ENCODE data around the gene MTMR12. TPM values are rescaled to one million over a fixed set of nuclear protein-coding genes. Genes with fewer than 3 reads are reported as not detected.

Gene MTMR12
- total and polyA plus RNA-seq, 2 donors (not counting 3 experiments of a cell fraction or from before 2014, with no cell fraction given), result 18.2 to 38.6 TPM

DNA sequence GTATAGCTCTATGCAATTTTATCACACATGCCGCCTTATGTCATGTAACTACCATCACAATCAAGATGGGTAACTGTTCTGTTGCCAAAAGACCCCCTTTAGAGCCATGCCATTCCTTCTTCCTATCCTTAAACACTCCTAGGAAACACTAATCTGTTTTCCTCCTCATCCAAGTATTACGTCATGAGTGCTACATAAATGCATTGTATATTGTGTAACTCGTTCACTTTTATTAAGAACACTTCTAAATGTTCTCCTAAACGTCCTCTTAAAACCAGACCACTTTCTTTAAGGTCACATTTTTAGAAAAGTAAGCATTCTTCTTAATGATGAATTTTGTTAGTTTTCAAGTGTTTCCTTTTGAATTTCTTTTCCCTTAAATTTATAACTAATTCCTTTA lies 49.8 kb upstream of the MTMR12 start:
- no peaks in the 10 kb centered on the region for H3K4me1 ChIP-seq (ENCODE audit: control insufficient read depth, extremely low read depth, insufficient read depth, low read length)
- H4K20me1 ChIP-seq (replicated peaks; ENCODE audit: control insufficient read depth, extremely low read depth, insufficient read depth, low read length), result no peaks in the 10 kb centered on the region
- TF ChIP-seq EZH2 (IDR thresholded peaks at IDR 0.05; ENCODE audit: borderline replicate concordance, low read depth, low read length, severe bottlenecking), result no peak
- TF ChIP-seq GATA2 (IDR thresholded peaks at IDR 0.05; ENCODE audit: insufficient read depth, insufficient read length, low read depth, low read length), result no peak
- TF ChIP-seq JUN (IDR thresholded peaks at IDR 0.05; ENCODE audit: borderline replicate concordance, insufficient read depth, insufficient read length, low read depth), result no peak
- no peaks in the 10 kb centered on the region for H3K9me1 ChIP-seq (replicated peaks; ENCODE audit: control insufficient read depth, extremely low read depth, insufficient read depth, low read length)
- H3K27ac ChIP-seq (ENCODE audit: insufficient read depth, low read depth, low read length), result no peak overlapping the region
- H3K27me3 ChIP-seq (ENCODE audit: control insufficient read depth in 2 of 2, insufficient read depth in 2 of 2, low read length in 2 of 2), result no peaks in the 10 kb centered on the region
- no peak overlapping the region for H2AFZ ChIP-seq (ENCODE audit: low read depth, low read length)
- H3K9me3 ChIP-seq (replicated peaks; ENCODE audit: control insufficient read depth, insufficient read depth, low read length), result no peaks in the 10 kb centered on the region
- dilution Hi-C loops (cut with MboI; ENCODE audit: extremely low pct_ligation_motif_present, low sequenced_read_pairs), result no loop called here
- no peak overlapping the region for H3K9ac ChIP-seq (replicated peaks; ENCODE audit: extremely low read depth, insufficient read depth, low read length)
- BruUV-seq (replicated peaks), result no TSS peak
- H3K4me3 ChIP-seq (replicated peaks in 1 of 3; ENCODE audit: insufficient read depth in 1 of 3, low read depth in 1 of 3, low read length in 3 of 3), result no peak overlapping the region
- ChIA-PET CTCF (no interaction called here), POLR2A (no interaction called here)
- no peaks in the 10 kb centered on the region for H3K79me2 ChIP-seq (ENCODE audit: control insufficient read depth, insufficient read depth, low read length)
- H3K4me2 ChIP-seq (ENCODE audit: insufficient read depth, low read length), result no peak overlapping the region
- intact Hi-C loops (cut with micrococcal nuclease), result no loop called here
- peaks cover 4 to 29% of the 10 kb centered on the region in 2 experiments for H3K36me3 ChIP-seq (ENCODE audit: control insufficient read depth in 2 of 2, extremely low read depth in 1 of 2, insufficient read depth in 2 of 2, low read length in 2 of 2)
- DNase-seq (ENCODE audit: low read depth, low spot score), result no peak
- FAIRE-seq, result no peak

DNA sequence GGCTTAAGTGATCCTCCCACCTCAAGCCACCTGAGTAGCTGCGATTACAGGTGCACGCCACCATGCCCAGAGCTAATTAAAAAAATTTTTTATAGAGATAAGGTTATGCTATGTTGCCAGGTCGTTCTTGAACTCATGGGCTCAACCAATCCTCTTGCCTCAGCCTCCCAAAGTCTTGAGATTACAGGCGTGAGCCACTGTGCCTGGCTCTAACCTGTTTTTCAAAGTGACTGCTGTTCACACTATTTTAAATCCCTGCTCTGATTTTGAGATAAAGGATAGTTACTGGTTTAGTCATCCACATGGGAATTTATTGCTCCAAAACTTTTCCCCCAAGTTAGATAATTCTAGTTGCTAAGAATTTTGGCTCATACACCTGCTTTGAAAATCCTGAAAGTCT lies 48.2 kb upstream of the MTMR12 start:
- H4K20me1 ChIP-seq (replicated peaks; ENCODE audit: control insufficient read depth, extremely low read depth, insufficient read depth, low read length), result no peaks in the 10 kb centered on the region
- H3K9me3 ChIP-seq (replicated peaks; ENCODE audit: control insufficient read depth, insufficient read depth, low read length), result no peaks in the 10 kb centered on the region
- dilution Hi-C loops (cut with MboI; ENCODE audit: extremely low pct_ligation_motif_present, low sequenced_read_pairs) (no loop called here), intact Hi-C loops (cut with micrococcal nuclease) (no loop called here)
- no peak overlapping the region for H3K9ac ChIP-seq (replicated peaks; ENCODE audit: extremely low read depth, insufficient read depth, low read length)
- H3K27me3 ChIP-seq (ENCODE audit: control insufficient read depth in 2 of 2, insufficient read depth in 2 of 2, low read length in 2 of 2), result no peaks in the 10 kb centered on the region
- FAIRE-seq (no peak), DNase-seq (ENCODE audit: low read depth, low spot score) (no peak)
- TF ChIP-seq FOS (IDR thresholded peaks at IDR 0.05; ENCODE audit: borderline replicate concordance, insufficient read depth, low read length) (no peak), POLR2A (IDR thresholded peaks at IDR 0.05; ENCODE audit: low read depth, low read length) (no peak), JUN (IDR thresholded peaks at IDR 0.05; ENCODE audit: borderline replicate concordance, insufficient read depth, insufficient read length, low read depth) (no peak), MYC (IDR thresholded peaks at IDR 0.05; ENCODE audit: low read depth, low read length) (no peak)
- H3K4me1 ChIP-seq (ENCODE audit: control insufficient read depth, extremely low read depth, insufficient read depth, low read length), result no peaks in the 10 kb centered on the region
- no peaks in the 10 kb centered on the region for H3K9me1 ChIP-seq (replicated peaks; ENCODE audit: control insufficient read depth, extremely low read depth, insufficient read depth, low read length)
- no peak overlapping the region for H3K4me3 ChIP-seq (replicated peaks in 1 of 3; ENCODE audit: insufficient read depth in 1 of 3, low read depth in 1 of 3, low read length in 3 of 3)
- CTCF ChIA-PET, result no interaction called here
- H3K36me3 ChIP-seq (ENCODE audit: control insufficient read depth in 2 of 2, extremely low read depth in 1 of 2, insufficient read depth in 2 of 2, low read length in 2 of 2), result peaks cover 3 to 31% of the 10 kb centered on the region in 2 experiments
- no TSS peak for BruUV-seq (replicated peaks)
- H2AFZ ChIP-seq (ENCODE audit: low read depth, low read length), result no peak overlapping the region
- POLR2A ChIA-PET, result no interaction called here
- no peak overlapping the region for H3K4me2 ChIP-seq (ENCODE audit: insufficient read depth, low read length)
- H3K79me2 ChIP-seq (ENCODE audit: control insufficient read depth, insufficient read depth, low read length), result no peaks in the 10 kb centered on the region
- H3K27ac ChIP-seq (ENCODE audit: insufficient read depth, low read depth, low read length), result no peak overlapping the region
